ENCODE measurements around the gene AK1.

Gene AK1

DNA sequence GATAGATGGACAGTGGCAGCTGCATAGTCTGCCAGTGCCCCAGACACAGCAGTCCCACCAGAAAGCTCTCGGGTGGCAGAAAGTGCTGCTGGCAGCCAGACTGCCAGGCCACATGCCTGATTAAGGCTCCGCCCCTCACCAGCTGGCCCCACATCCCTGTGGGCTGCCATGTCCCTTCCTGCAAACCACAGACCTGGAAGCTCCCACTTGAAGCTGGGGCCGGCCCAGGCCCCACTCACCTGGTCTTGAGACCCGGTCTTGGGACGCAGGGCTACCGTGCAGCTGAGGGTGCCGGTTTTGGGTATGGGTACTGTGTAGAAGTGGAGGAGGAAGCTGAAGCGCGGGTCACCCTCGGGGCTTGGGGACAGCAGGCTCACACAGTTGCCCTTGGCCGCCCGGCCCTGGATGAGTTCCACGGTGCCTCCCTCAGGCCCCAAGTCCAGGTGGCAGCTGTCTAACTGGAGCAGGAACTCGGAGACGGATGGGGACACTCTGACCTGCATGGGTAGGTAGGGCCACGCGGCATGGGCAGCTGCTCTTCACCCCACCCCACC is 59.5 kb downstream of the AK1 start:
- no peak for DNase-seq (ENCODE audit: low read depth in 3 of 3)

DNA sequence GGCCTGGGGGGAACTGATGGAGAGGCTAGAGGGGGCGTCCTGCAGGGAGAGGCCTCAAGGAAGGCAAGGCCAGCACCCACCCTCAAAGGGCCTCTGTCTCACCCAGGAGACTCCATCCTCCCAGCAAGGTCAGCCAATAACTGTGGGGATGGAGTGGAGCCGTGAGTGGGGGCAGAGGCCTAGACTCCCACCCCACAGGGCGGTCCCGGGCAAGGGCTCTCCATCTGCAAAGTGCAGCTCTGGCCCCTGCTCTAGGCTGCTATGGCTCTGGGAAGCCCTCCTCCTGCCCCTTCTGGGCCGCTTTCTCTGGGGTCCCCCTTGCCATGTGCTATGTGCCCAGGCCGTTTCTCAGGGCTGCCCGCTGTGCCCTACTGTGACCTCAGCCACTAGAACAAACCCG is 60.7 kb downstream of the AK1 start:
- no peak for DNase-seq (ENCODE audit: low read depth in 3 of 3)
